GM12892 (cell line): Measurements from ENCODE around the gene CAMK2G.

Source experiments
- POLR2A ChIP-seq: IDR thresholded peaks from 2 replicates; pipeline ENCODE4 v1.6.1; 2011; ENCODE audit warnings: low read depth, low read length, control low read depth
- POLR2AphosphoS5 ChIP-seq: IDR thresholded peaks from 2 replicates; pipeline ENCODE4 v1.6.1; 2011; ENCODE audit warnings: low read depth, low read length, control low read depth
- TAF1 ChIP-seq: IDR thresholded peaks from 2 replicates; pipeline ENCODE4 v1.6.1; 2011; ENCODE audit warnings: low read depth, mild to moderate bottlenecking, control low read depth, low read length, borderline replicate concordance

DNA sequence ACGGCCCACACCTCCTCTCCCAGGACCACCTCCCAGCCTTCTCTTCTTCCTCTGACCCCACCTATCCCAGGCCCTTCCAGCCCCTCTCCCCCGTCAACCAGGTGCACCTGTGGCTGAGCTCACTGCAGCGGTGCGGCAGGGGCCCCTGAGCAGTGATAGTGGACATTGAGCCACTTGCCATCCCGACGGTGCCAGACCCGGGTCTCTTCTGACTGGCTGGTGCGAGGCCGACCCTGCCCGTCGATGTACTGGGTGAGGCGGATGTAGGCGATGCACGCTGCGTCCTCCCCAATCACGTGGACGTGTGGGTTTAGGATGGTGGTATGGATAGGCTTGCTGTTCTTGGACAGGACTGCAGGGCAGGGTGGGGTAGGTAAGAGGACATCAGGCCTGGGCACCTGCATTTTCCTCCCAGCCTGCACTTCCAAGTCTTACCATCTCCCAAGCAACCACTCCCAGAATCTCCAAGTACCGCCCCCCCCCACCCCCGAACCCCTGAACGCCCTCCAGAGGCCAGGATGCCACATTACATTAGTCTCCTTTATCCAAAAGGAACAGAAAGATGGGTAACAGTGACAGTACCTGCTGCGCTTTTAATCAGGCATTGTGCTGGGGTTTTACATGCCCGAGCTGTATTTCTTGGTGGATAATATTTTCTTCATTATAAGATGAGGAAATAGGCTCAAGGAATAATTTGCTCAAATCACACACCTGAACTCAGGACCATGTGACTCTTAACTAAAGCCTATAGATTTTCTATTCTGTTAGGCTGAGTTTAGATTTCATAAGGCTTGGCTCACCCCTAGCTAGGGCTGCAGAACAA lies 59.2 kb downstream of the CAMK2G start:
- TF ChIP-seq POLR2AphosphoS5 = no peak
- TF ChIP-seq TAF1 = no peak
- TF ChIP-seq POLR2A = no peak
